Ovary (tissue), 9 donors: ENCODE measurements around the gene UCKL1. TPM values are rescaled to one million over a fixed set of nuclear protein-coding genes. Genes with fewer than 3 reads are reported as not detected.

Source experiments
- DNase-seq, 5 donors: peaks; one replicate each; pipeline ENCODE4 v3.0.0-alpha.2; 2019 to 2020
- H3K27ac ChIP-seq, 2 donors: fragments of 200-600 bp; one replicate each; pipeline versions ENCODE4 v1.5.1 to v1.8.0; 2019 to 2022
- H3K27me3 ChIP-seq: fragments of 200-600 bp; one replicate; pipeline ENCODE4 v1.8.0; 2022
- H3K36me3 ChIP-seq: fragments of 200-600 bp; sonication (generic); one replicate; pipeline ENCODE4 v1.5.1; 2019
- H3K4me1 ChIP-seq: one replicate; pipeline ENCODE4 v1.8.1; 2013; ENCODE audit warnings: mild to moderate bottlenecking, moderate library complexity; ENCODE audit not compliant: insufficient read depth
- H3K4me3 ChIP-seq: fragments of 200-600 bp; sonication (generic); one replicate; pipeline ENCODE4 v1.5.1; 2017
- H3K9me3 ChIP-seq, 2 donors: fragments of 200-600 bp in 1 of 2; sonication (generic) in 1 of 2; one replicate each; pipeline versions ENCODE4 v1.5.1 to v1.8.1; 2013 to 2019; ENCODE audit warnings: mild to moderate bottlenecking in 1 of 2, moderate library complexity in 1 of 2
- EP300 ChIP-seq: sonication (generic); formaldehyde crosslinking; IDR thresholded peaks from one replicate; pipeline ENCODE4 v1.6.1; 2017; ENCODE audit warnings: antibody characterized with exemption
- POLR2A ChIP-seq: fragments of 450-650 bp; IDR thresholded peaks from one replicate; pipeline ENCODE4 v1.6.1; 2017; ENCODE audit warnings: antibody characterized with exemption, mild to moderate bottlenecking, moderate library complexity
- WGBS, 3 donors: extraction: QIAGEN DNeasy Blood & Tissue Kit in 1 of 3; methylation state at CpG; one replicate each; pipeline versions ENCODE4 v1.1.5 to v1.1.7; 2013 to 2017; 5-methylcytosine and 5-hydroxymethylcytosine counted together
- intact Hi-C, 4 donors: fragments of 100-400 bp; cut with DNase I; formaldehyde crosslinking; loops; one replicate each; pipeline versions ENCODE4 v1.11.0 to v1.15.1; 2022 to 2023
- polyA plus RNA-seq, 2 donors: library from polyadenylated mRNA; stranded (reverse); fragments of 200-250 nt in 1 of 2; fragments of 350-450 nt in 1 of 2; fragmentation: Illumina TruSeq in 1 of 2; extraction: RNeasy Lipid Tissue Mini Kit (QIAGEN cat#74804) in 1 of 2; gene quantifications; one replicate each; pipeline ENCODE4 v1.2.3, GENCODE V29; 2013 to 2014
- total RNA-seq, 7 donors: library from RNA; depleted of rRNA in 2 of 7; stranded (reverse); fragments of >200 nt in 2 of 7; fragmentation: NEBNext Ultra II Directional in 3 of 7; extraction: Animal tissue kit (Norgen Biotek cat#: 25700) in 3 of 7; gene quantifications; one replicate each; pipeline versions ENCODE4 v1.1.0 to v1.2.4, GENCODE V29; 2016 to 2023
- TF ChIP-seq, protein P1 (sequence below), 3 donors: fragments of 450-650 bp in 2 of 3; fragments of 200-600 bp in 1 of 3; IDR thresholded peaks; one replicate each; pipeline versions ENCODE4 v1.5.1 to v1.8.0; 2016 to 2022; ENCODE audit warnings: antibody characterized with exemption in 3 of 3, mild to moderate bottlenecking in 1 of 3
- donor health status: DM: no; HTN: no; CAD: no; lungs with moderate emphysema.
- donor health status: DM: no; HTN: no; CAD: no.
- donor health status: Bipolar disorder and iron deficiency.
- donor health status: DM: yes; HTN: yes; CAD: no.
- donor health status: DM: no; HTN: no; CAD: no.
- donor health status: DM: yes; HTN: yes; CAD: no.

Gene UCKL1
- total and polyA plus RNA-seq, 9 donors: 6.6 to 58.6 (median 47.0) TPM

DNA sequence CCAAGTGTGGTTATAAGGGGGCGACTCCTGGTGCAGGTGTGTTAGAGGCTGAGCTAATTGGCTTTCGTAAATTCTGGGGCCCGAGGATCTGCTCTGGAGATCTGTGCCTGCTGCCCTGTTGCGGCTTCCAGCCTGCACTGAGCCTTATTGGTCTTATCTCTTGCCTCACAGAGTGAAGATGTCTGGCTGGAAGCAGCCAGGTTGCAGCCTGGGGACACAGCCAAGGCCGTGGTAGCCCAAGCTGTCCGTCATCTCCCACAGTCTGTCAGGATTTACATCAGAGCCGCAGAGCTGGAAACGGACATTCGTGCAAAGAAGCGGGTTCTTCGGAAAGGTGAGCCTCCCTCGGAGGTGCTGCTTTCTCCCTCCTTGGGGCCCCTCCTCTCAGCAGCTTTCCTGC is 44.7 kb upstream of the UCKL1 start:
- no peak overlapping the region for H3K27ac ChIP-seq
- TF ChIP-seq, protein P1, sequence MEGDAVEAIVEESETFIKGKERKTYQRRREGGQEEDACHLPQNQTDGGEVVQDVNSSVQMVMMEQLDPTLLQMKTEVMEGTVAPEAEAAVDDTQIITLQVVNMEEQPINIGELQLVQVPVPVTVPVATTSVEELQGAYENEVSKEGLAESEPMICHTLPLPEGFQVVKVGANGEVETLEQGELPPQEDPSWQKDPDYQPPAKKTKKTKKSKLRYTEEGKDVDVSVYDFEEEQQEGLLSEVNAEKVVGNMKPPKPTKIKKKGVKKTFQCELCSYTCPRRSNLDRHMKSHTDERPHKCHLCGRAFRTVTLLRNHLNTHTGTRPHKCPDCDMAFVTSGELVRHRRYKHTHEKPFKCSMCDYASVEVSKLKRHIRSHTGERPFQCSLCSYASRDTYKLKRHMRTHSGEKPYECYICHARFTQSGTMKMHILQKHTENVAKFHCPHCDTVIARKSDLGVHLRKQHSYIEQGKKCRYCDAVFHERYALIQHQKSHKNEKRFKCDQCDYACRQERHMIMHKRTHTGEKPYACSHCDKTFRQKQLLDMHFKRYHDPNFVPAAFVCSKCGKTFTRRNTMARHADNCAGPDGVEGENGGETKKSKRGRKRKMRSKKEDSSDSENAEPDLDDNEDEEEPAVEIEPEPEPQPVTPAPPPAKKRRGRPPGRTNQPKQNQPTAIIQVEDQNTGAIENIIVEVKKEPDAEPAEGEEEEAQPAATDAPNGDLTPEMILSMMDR (IDR thresholded peaks at IDR 0.05): no peak
- TF ChIP-seq EP300 (no peak), POLR2A (no peak)
- H3K9me3 ChIP-seq: no peaks in the 10 kb centered on the region
- intact Hi-C loops: no loop called here
- H3K4me3 ChIP-seq: no peak overlapping the region
- H3K27me3 ChIP-seq: no peaks in the 10 kb centered on the region
- no peaks in the 10 kb centered on the region for H3K36me3 ChIP-seq
- 79 to 81% (median 80%) methylated on average over 12 of the region's 12 CpGs for WGBS, 3 donors
- H3K4me1 ChIP-seq: no peaks in the 10 kb centered on the region
- DNase-seq: no peak

DNA sequence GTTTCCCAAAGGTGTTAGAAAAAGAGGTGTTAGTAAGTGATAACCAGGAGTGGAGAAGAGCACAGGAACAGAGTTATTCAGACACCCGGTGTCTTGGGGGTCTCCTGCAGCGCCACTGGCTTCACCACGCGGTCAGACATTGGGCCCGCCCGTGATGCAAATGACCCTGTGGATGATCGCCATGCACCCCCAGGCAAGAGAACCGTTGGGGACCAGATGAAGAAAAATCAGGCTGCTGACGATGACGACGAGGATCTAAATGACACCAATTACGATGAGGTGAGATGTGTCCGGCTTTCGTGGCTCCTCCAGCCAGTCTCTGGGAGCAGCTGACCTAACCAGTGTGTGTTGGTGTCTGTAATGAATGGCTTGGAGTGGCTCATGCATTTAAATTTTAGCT is 26.7 kb upstream of the UCKL1 start:
- TF ChIP-seq, protein P1 (IDR thresholded peaks at IDR 0.05): no peak
- TF ChIP-seq POLR2A (no peak), EP300 (no peak)
- no peak overlapping the region for H3K27ac ChIP-seq
- DNase-seq: no peak
- no peak overlapping the region for H3K4me3 ChIP-seq
- H3K36me3 ChIP-seq: no peaks in the 10 kb centered on the region
- 84 to 90% (median 88%) methylated on average over 14 of the region's 14 CpGs for WGBS, 3 donors
- H3K27me3 ChIP-seq: peaks cover 5% of the 10 kb centered on the region
- H3K9me3 ChIP-seq: no peaks in the 10 kb centered on the region
- intact Hi-C loops: no loop called here
- peaks cover 16% of the 10 kb centered on the region for H3K4me1 ChIP-seq

DNA sequence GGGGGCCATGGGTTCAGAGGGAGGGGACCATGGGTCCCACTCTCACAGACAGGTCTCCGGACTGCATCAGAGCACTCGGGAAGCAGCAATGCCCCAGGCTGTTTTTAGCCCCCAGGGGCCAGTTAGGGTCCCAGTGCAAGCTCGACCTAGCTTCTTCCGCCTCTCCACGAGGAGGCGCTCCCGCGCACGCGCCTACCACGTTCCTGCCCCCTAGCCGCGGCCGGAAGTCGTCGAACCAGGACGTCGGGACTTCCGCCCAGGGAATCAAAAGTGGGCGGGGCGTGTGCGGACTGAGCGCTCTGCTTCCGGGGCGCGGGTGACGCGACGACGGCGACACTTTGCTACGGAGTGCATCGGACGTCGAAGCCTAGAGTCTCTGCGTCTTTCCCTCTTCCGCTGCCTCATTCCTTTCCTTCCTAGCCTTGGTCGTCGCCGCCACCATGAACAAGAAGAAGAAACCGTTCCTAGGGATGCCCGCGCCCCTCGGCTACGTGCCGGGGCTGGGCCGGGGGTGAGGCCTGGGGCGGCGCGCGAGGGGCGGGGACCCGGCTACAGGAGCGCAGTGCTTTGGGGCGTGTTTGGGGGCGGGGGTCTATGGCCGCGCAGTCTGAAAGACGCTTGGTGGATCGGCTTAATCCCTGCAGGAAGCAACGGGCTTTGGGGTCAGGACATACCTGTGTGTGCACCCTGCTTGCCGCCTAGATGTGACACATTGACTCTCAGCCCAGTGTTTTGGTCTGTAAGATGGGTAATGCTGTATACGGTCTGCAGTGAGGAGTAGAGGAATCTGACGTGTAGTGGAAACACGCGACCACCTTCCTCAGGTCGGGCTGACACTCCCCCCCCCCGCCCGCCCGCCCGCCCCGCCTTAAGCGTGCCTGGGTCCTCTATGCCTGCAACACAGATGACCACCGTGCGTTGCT is 24.9 kb upstream of the UCKL1 start, which contains the start of gene PRPF6:
Gene PRPF6, plus strand, starts transcription at position 327 of the 923 bp plus-strand sequence. Its CDS starts 114 bp downstream, at position 441.
- intact Hi-C loops: no loop called here
- TF ChIP-seq, protein P1 (IDR thresholded peaks at IDR 0.05): peak; percentile 73 to 79 (median 78)
- TF ChIP-seq POLR2A (peak; percentile 78), EP300 (no peak)
- Histone ChIP-seq H3K36me3 (no peaks in the 10 kb centered on the region), H3K9me3 (no peaks in the 10 kb centered on the region), H3K27ac (no peak within 1 kb of the TSS), H3K4me3 (peak within 1 kb of the TSS; percentile 83), H3K4me1 (peaks cover 16% of the 10 kb centered on the region), H3K27me3 (peaks cover 5% of the 10 kb centered on the region)
- WGBS, 3 donors: 0 to 1% (median 1%) methylated on average over 75 of the region's 75 CpGs
- DNase-seq: peak; percentile 89 to 95 (median 90)

DNA sequence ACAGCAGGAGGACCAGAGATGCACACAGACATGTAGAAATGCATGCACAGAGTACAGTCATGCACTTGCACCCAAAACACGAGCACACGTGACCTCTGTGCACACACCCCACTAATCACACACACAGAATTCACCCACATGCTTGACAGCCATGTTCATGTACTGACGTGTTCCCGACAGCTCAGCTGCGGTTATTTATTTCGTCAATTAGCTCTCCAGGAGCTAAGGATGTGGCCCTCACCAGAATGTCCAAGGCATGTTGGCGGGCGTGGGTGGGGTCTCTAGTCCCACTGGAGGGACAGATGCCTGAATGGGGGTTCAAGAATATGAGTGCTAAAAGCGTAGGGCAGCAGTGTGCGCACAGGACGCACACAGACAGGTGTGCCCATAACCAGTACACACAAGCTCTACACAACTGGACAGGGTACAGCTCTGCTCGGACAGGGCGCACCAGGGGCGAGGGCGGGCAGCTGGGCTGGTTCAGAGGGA is 24.1 kb upstream of the UCKL1 start:
- H3K27ac ChIP-seq: no peak overlapping the region
- H3K27me3 ChIP-seq: peaks cover 5% of the 10 kb centered on the region
- H3K9me3 ChIP-seq: no peaks in the 10 kb centered on the region
- H3K36me3 ChIP-seq: no peaks in the 10 kb centered on the region
- DNase-seq: no peak
- TF ChIP-seq POLR2A: no peak
- TF ChIP-seq EP300: no peak
- TF ChIP-seq, protein P1 (IDR thresholded peaks at IDR 0.05): no peak
- WGBS, 3 donors: 79 to 82% (median 81%) methylated on average over 15 of the region's 15 CpGs
- H3K4me3 ChIP-seq: peak overlapping the region; percentile 83
- H3K4me1 ChIP-seq: peaks cover 16% of the 10 kb centered on the region
- intact Hi-C loops: no loop called here
